Measurements from ENCODE around the gene KCNJ3. TPM values are rescaled to one million over a fixed set of nuclear protein-coding genes. Genes with fewer than 3 reads are reported as not detected.

Gene KCNJ3
- total RNA-seq, 1 experiment from 2014 or later: not detected

DNA sequence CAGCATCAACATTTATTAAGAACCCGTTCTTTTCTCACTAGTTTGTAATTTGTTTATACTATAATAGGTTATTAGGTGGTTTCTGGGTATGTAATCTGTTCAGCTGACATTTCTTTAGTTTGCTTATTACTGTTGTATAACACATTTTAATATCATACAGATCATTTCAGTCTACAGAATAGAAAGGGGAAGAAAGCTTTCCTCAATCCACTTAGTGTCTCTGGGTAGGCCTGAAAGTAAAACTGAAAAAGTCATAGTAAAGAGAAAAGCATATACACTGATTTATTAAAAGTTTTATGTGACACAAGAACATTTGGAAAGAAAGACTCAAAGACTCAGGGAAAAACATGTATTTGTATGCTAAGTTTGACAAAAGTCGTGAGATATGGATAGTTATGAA lies 16.8 kb upstream of the KCNJ3 start:
- ChIA-PET CTCF (no interaction called here), POLR2A (no interaction called here), RAD21 (ENCODE audit: low non-redundant PET in 1 of 2, low total read pairs in 2 of 2, uncharacterized antibody in 2 of 2, unreplicated experiment in 2 of 2) (no interaction called here)
- Histone ChIP-seq H3K9ac (ENCODE audit: low read length) (no peak overlapping the region), H3K27me3 (ENCODE audit: insufficient read depth, low read length) (no peaks in the 10 kb centered on the region), H3K4me3 (replicated peaks in 1 of 2; ENCODE audit: low read depth in 1 of 2, low read length in 2 of 2) (no peak overlapping the region), H3K36me3 (ENCODE audit: control insufficient read depth in 1 of 2, insufficient read depth in 2 of 2, low read length in 2 of 2) (no peaks in the 10 kb centered on the region), H3K27ac (ENCODE audit: low read depth, low read length) (no peak overlapping the region), H3K79me2 (ENCODE audit: insufficient read depth, low read length) (no peaks in the 10 kb centered on the region), H4K20me1 (ENCODE audit: insufficient read depth) (no peaks in the 10 kb centered on the region), H3K9me3 (ENCODE audit: control insufficient read depth in 1 of 2, insufficient read depth in 1 of 2, low read depth in 1 of 2, low read length in 2 of 2) (no peaks in the 10 kb centered on the region), H3K9me2 (ENCODE audit: insufficient read depth) (no peaks in the 10 kb centered on the region), H3K4me1 (ENCODE audit: control insufficient read depth in 1 of 2, insufficient read depth in 2 of 2, low read length in 2 of 2) (no peaks in the 10 kb centered on the region), H3K4me2 (ENCODE audit: low read length) (no peak overlapping the region), H2AFZ (ENCODE audit: low read depth, low read length, poor library complexity, severe bottlenecking) (no peak overlapping the region)
- intact Hi-C loops (cut with micrococcal nuclease): no loop called here
- TF ChIP-seq, protein P1, sequence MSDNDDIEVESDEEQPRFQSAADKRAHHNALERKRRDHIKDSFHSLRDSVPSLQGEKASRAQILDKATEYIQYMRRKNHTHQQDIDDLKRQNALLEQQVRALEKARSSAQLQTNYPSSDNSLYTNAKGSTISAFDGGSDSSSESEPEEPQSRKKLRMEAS (IDR thresholded peaks at IDR 0.05): no peak
- no peak for TF ChIP-seq SRF (IDR thresholded peaks at IDR 0.05; ENCODE audit: low read depth)
- no TSS peak for BruUV-seq (replicated peaks)
- ATAC-seq (no peak), DNase-seq (ENCODE audit: low read depth, low spot score) (no peak)

DNA sequence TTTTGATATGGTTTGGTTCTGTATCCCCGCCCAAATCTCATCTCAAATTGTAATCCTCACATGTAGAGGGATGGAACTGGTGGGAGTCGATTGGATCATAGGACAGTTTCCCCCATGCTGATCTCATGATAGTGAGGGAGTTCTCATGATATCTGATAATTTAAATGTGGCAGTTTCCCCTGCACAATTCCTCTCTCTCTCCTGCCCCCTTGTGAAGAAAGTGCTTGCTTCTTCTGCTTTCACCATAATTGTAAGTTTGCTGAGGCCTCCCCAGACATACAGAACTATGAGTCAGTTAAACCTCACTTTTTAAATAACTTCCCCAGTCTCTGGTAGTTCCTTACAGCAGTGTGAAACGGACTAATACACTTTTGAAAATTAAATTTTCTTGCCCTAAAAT lies 12.3 kb upstream of the KCNJ3 start:
- H3K4me3 ChIP-seq (replicated peaks in 1 of 2; ENCODE audit: low read depth in 1 of 2, low read length in 2 of 2): no peak overlapping the region
- ChIA-PET CTCF (no interaction called here), RAD21 (ENCODE audit: low non-redundant PET in 1 of 2, low total read pairs in 2 of 2, uncharacterized antibody in 2 of 2, unreplicated experiment in 2 of 2) (no interaction called here), POLR2A (no interaction called here)
- no peaks in the 10 kb centered on the region for H3K36me3 ChIP-seq (ENCODE audit: control insufficient read depth in 1 of 2, insufficient read depth in 2 of 2, low read length in 2 of 2)
- H3K9me2 ChIP-seq (ENCODE audit: insufficient read depth): no peaks in the 10 kb centered on the region
- no peaks in the 10 kb centered on the region for H3K4me1 ChIP-seq (ENCODE audit: control insufficient read depth in 1 of 2, insufficient read depth in 2 of 2, low read length in 2 of 2)
- ATAC-seq: no peak
- no peaks in the 10 kb centered on the region for H3K9me3 ChIP-seq (ENCODE audit: control insufficient read depth in 1 of 2, insufficient read depth in 1 of 2, low read depth in 1 of 2, low read length in 2 of 2)
- no peak for DNase-seq (ENCODE audit: low read depth, low spot score)
- H3K27ac ChIP-seq (ENCODE audit: low read depth, low read length): no peak overlapping the region
- TF ChIP-seq EZH2phosphoT487 (IDR thresholded peaks at IDR 0.05; ENCODE audit: borderline replicate concordance): no peak
- TF ChIP-seq, protein P2, sequence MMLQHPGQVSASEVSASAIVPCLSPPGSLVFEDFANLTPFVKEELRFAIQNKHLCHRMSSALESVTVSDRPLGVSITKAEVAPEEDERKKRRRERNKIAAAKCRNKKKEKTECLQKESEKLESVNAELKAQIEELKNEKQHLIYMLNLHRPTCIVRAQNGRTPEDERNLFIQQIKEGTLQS (IDR thresholded peaks at IDR 0.05): no peak
- peak; percentile 23; the same call in 1 of the 2 replicates for TF ChIP-seq RAD21 (IDR thresholded peaks at IDR 0.05; ENCODE audit: low read depth)
- TF ChIP-seq ELF1 (IDR thresholded peaks at IDR 0.05; ENCODE audit: borderline replicate concordance, low read depth): no peak
- TF ChIP-seq CTCF (IDR thresholded peaks at IDR 0.05 in 2 of 3, conservative IDR thresholded peaks at IDR 0.05 in 1 of 3; ENCODE audit: borderline replicate concordance in 1 of 3, insufficient read depth in 1 of 3, low read depth in 2 of 3, low read length in 2 of 3): peak; percentile 13 to 17 (median 14); a peak in 4 of 6 replicates
- TF ChIP-seq SRF (IDR thresholded peaks at IDR 0.05; ENCODE audit: low read depth): no peak
- no peak for TF ChIP-seq POLR2AphosphoS5 (IDR thresholded peaks at IDR 0.05; ENCODE audit: low read depth, low read length)
- H3K4me2 ChIP-seq (ENCODE audit: low read length): no peak overlapping the region
- no peak overlapping the region for H3K9ac ChIP-seq (ENCODE audit: low read length)
- H3K79me2 ChIP-seq (ENCODE audit: insufficient read depth, low read length): no peaks in the 10 kb centered on the region
- no peak overlapping the region for H2AFZ ChIP-seq (ENCODE audit: low read depth, low read length, poor library complexity, severe bottlenecking)
- H3K27me3 ChIP-seq (ENCODE audit: insufficient read depth, low read length): no peaks in the 10 kb centered on the region
- BruUV-seq (replicated peaks): no TSS peak
- intact Hi-C loops (cut with micrococcal nuclease): no loop called here
- H4K20me1 ChIP-seq (ENCODE audit: insufficient read depth): no peaks in the 10 kb centered on the region
